Measurements from ENCODE around the gene AMPD2.

Gene AMPD2

GRCh38 chr1:109609881-109610280 is 9.8 kb upstream of the AMPD2 start:
- Histone ChIP-seq H2AK5ac (ENCODE audit: low read depth, low read length) (no peak overlapping the region), H2BK120ac (ENCODE audit: low read depth, low read length) (no peak overlapping the region), H2BK5ac (ENCODE audit: low read length) (no peak overlapping the region), H2AFZ (ENCODE audit: low read length) (no peak overlapping the region), H3K4me3 (ENCODE audit: low read length in 2 of 2) (no peak overlapping the region), H2BK15ac (ENCODE audit: low read length) (no peak overlapping the region), H3K36me3 (replicated peaks in 1 of 2; ENCODE audit: control insufficient read depth in 2 of 2, insufficient read depth in 2 of 2, low read length in 2 of 2) (no peaks in the 10 kb centered on the region), H2BK12ac (ENCODE audit: low read length) (no peak overlapping the region), H3K79me1 (ENCODE audit: low read depth, low read length) (no peaks in the 10 kb centered on the region), H3K27me3 (ENCODE audit: control insufficient read depth in 3 of 3, insufficient read depth in 3 of 3, low read depth in 1 of 3, low read length in 3 of 3) (no peaks in the 10 kb centered on the region), H3K4me1 (ENCODE audit: control insufficient read depth in 2 of 2, insufficient read depth in 1 of 2, low read depth in 1 of 2, low read length in 2 of 2) (peaks cover 0 to 5% of the 10 kb centered on the region in 2 donors), H3K23ac (ENCODE audit: low read depth, low read length, poor library complexity) (no peak overlapping the region), H4K91ac (ENCODE audit: low read depth, low read length, poor library complexity) (no peak overlapping the region), H3K4me2 (ENCODE audit: insufficient read depth, low read length, poor library complexity, severe bottlenecking) (no peak overlapping the region), H3K9me3 (replicated peaks in 1 of 2; ENCODE audit: control insufficient read depth in 2 of 2, insufficient read depth in 1 of 2, low read depth in 1 of 2, low read length in 2 of 2) (no peaks in the 10 kb centered on the region), H3K9ac (ENCODE audit: low read depth, low read length, poor library complexity) (no peak overlapping the region), H3K14ac (ENCODE audit: low read length) (no peak overlapping the region), H3K27ac (replicated peaks; ENCODE audit: low read length) (no peak overlapping the region), H4K8ac (ENCODE audit: low read depth, low read length) (no peak overlapping the region), H3K4ac (ENCODE audit: low read length) (no peak overlapping the region), H3K18ac (ENCODE audit: low read length) (no peak overlapping the region)
- WGBS, 2 donors (ENCODE audit: extremely low coverage in 2 of 2, insufficient read length in 2 of 2, insufficient replicate concordance in 1 of 2) = no CpG with 5 or more reads among the region's 3 CpGs
- DNase-seq (ENCODE audit: low spot score) = no peak

- no peak overlapping the region for H2BK5ac ChIP-seq (ENCODE audit: low read length)
- no peak overlapping the region for H2BK15ac ChIP-seq (ENCODE audit: low read length)
- no peak overlapping the region for H3K23ac ChIP-seq (ENCODE audit: low read depth, low read length, poor library complexity)
- no peaks in the 10 kb centered on the region for H3K79me1 ChIP-seq (ENCODE audit: low read depth, low read length)
- no peaks in the 10 kb centered on the region for H3K36me3 ChIP-seq (replicated peaks in 1 of 2; ENCODE audit: control insufficient read depth in 2 of 2, insufficient read depth in 2 of 2, low read length in 2 of 2)
- H3K27me3 ChIP-seq (ENCODE audit: control insufficient read depth in 3 of 3, insufficient read depth in 3 of 3, low read depth in 1 of 3, low read length in 3 of 3) = no peaks in the 10 kb centered on the region
- H3K4me3 ChIP-seq (ENCODE audit: low read length in 2 of 2) = no peak overlapping the region
- no peak overlapping the region for H2BK120ac ChIP-seq (ENCODE audit: low read depth, low read length)
- H2BK12ac ChIP-seq (ENCODE audit: low read length) = no peak overlapping the region
- H2AK5ac ChIP-seq (ENCODE audit: low read depth, low read length) = no peak overlapping the region
- WGBS, 2 donors (ENCODE audit: extremely low coverage in 2 of 2, insufficient read length in 2 of 2, insufficient replicate concordance in 1 of 2) = no CpG with 5 or more reads among the region's 3 CpGs
- H3K4ac ChIP-seq (ENCODE audit: low read length) = no peak overlapping the region
- H2AFZ ChIP-seq (ENCODE audit: low read length) = no peak overlapping the region
- H3K27ac ChIP-seq (replicated peaks; ENCODE audit: low read length) = no peak overlapping the region
- no peak overlapping the region for H3K4me2 ChIP-seq (ENCODE audit: insufficient read depth, low read length, poor library complexity, severe bottlenecking)
- no peak for DNase-seq (ENCODE audit: low spot score)
- no peak overlapping the region for H3K14ac ChIP-seq (ENCODE audit: low read length)
- H3K4me1 ChIP-seq (ENCODE audit: control insufficient read depth in 2 of 2, insufficient read depth in 1 of 2, low read depth in 1 of 2, low read length in 2 of 2) = peaks cover 0 to 5% of the 10 kb centered on the region in 2 donors
- H4K8ac ChIP-seq (ENCODE audit: low read depth, low read length) = no peak overlapping the region
- no peak overlapping the region for H3K9ac ChIP-seq (ENCODE audit: low read depth, low read length, poor library complexity)
- no peak overlapping the region for H3K18ac ChIP-seq (ENCODE audit: low read length)
- H4K91ac ChIP-seq (ENCODE audit: low read depth, low read length, poor library complexity) = no peak overlapping the region
- H3K9me3 ChIP-seq (replicated peaks in 1 of 2; ENCODE audit: control insufficient read depth in 2 of 2, insufficient read depth in 1 of 2, low read depth in 1 of 2, low read length in 2 of 2) = no peaks in the 10 kb centered on the region
Observed at GRCh38 chr1:109610609-109611307, 8.9 kb upstream of the AMPD2 start.

- Histone ChIP-seq H3K79me1 (ENCODE audit: low read depth, low read length) (no peaks in the 10 kb centered on the region), H3K4me3 (ENCODE audit: low read length in 2 of 2) (no peak overlapping the region), H3K4ac (ENCODE audit: low read length) (no peak overlapping the region), H2AFZ (ENCODE audit: low read length) (no peak overlapping the region), H3K18ac (ENCODE audit: low read length) (no peak overlapping the region), H2BK120ac (ENCODE audit: low read depth, low read length) (no peak overlapping the region), H3K27ac (replicated peaks; ENCODE audit: low read length) (no peak overlapping the region), H3K4me1 (ENCODE audit: control insufficient read depth in 2 of 2, insufficient read depth in 1 of 2, low read depth in 1 of 2, low read length in 2 of 2) (peaks cover 5 to 6% of the 10 kb centered on the region in 2 donors), H3K23ac (ENCODE audit: low read depth, low read length, poor library complexity) (no peak overlapping the region), H2AK5ac (ENCODE audit: low read depth, low read length) (peak overlapping the region; percentile 60), H2BK12ac (ENCODE audit: low read length) (no peak overlapping the region), H2BK15ac (ENCODE audit: low read length) (no peak overlapping the region), H3K4me2 (ENCODE audit: insufficient read depth, low read length, poor library complexity, severe bottlenecking) (no peak overlapping the region), H3K27me3 (ENCODE audit: control insufficient read depth in 3 of 3, insufficient read depth in 3 of 3, low read depth in 1 of 3, low read length in 3 of 3) (no peaks in the 10 kb centered on the region), H3K9ac (ENCODE audit: low read depth, low read length, poor library complexity) (no peak overlapping the region), H4K91ac (ENCODE audit: low read depth, low read length, poor library complexity) (no peak overlapping the region), H3K14ac (ENCODE audit: low read length) (no peak overlapping the region), H2BK5ac (ENCODE audit: low read length) (no peak overlapping the region), H4K8ac (ENCODE audit: low read depth, low read length) (no peak overlapping the region), H3K36me3 (replicated peaks in 1 of 2; ENCODE audit: control insufficient read depth in 2 of 2, insufficient read depth in 2 of 2, low read length in 2 of 2) (no peaks in the 10 kb centered on the region), H3K9me3 (replicated peaks in 1 of 2; ENCODE audit: control insufficient read depth in 2 of 2, insufficient read depth in 1 of 2, low read depth in 1 of 2, low read length in 2 of 2) (no peaks in the 10 kb centered on the region)
- WGBS, 2 donors (ENCODE audit: extremely low coverage in 2 of 2, insufficient read length in 2 of 2, insufficient replicate concordance in 1 of 2) = no CpG with 5 or more reads among the region's 13 CpGs
- DNase-seq (ENCODE audit: low spot score) = no peak
Observed at GRCh38 chr1:109611308-109611990, 8.2 kb upstream of the AMPD2 start.

- Histone ChIP-seq H2AK5ac (ENCODE audit: low read depth, low read length) (no peak overlapping the region), H2BK5ac (ENCODE audit: low read length) (no peak overlapping the region), H4K8ac (ENCODE audit: low read depth, low read length) (no peak overlapping the region), H4K91ac (ENCODE audit: low read depth, low read length, poor library complexity) (no peak overlapping the region), H3K9me3 (replicated peaks in 1 of 2; ENCODE audit: control insufficient read depth in 2 of 2, insufficient read depth in 1 of 2, low read depth in 1 of 2, low read length in 2 of 2) (no peaks in the 10 kb centered on the region), H3K14ac (ENCODE audit: low read length) (no peak overlapping the region), H3K4me1 (ENCODE audit: control insufficient read depth in 2 of 2, insufficient read depth in 1 of 2, low read depth in 1 of 2, low read length in 2 of 2) (peaks cover 14 to 22% of the 10 kb centered on the region in 2 donors), H3K4me3 (ENCODE audit: low read length in 2 of 2) (no peak overlapping the region), H3K4me2 (ENCODE audit: insufficient read depth, low read length, poor library complexity, severe bottlenecking) (no peak overlapping the region), H3K18ac (ENCODE audit: low read length) (no peak overlapping the region), H2BK15ac (ENCODE audit: low read length) (no peak overlapping the region), H3K27ac (replicated peaks; ENCODE audit: low read length) (no peak overlapping the region), H3K9ac (ENCODE audit: low read depth, low read length, poor library complexity) (no peak overlapping the region), H3K27me3 (ENCODE audit: control insufficient read depth in 3 of 3, insufficient read depth in 3 of 3, low read depth in 1 of 3, low read length in 3 of 3) (no peaks in the 10 kb centered on the region), H3K79me1 (ENCODE audit: low read depth, low read length) (no peaks in the 10 kb centered on the region), H3K23ac (ENCODE audit: low read depth, low read length, poor library complexity) (no peak overlapping the region), H2BK12ac (ENCODE audit: low read length) (no peak overlapping the region), H2AFZ (ENCODE audit: low read length) (no peak overlapping the region), H3K4ac (ENCODE audit: low read length) (no peak overlapping the region), H3K36me3 (replicated peaks in 1 of 2; ENCODE audit: control insufficient read depth in 2 of 2, insufficient read depth in 2 of 2, low read length in 2 of 2) (no peaks in the 10 kb centered on the region), H2BK120ac (ENCODE audit: low read depth, low read length) (no peak overlapping the region)
- WGBS, 2 donors (ENCODE audit: extremely low coverage in 2 of 2, insufficient read length in 2 of 2, insufficient replicate concordance in 1 of 2) = no CpG with 5 or more reads among the region's 7 CpGs
- DNase-seq (ENCODE audit: low spot score) = no peak
Observed at GRCh38 chr1:109613361-109614147, 6.1 kb upstream of the AMPD2 start.
